Lower lobe of right lung (tissue), 2 donors: ENCODE results near the gene DUX4. TPM values are rescaled to one million over a fixed set of nuclear protein-coding genes. Genes with fewer than 3 reads are reported as not detected.
"Not testable (repeated sequence)": the region's sequence is repeated elsewhere in the genome, so short reads cannot be mapped to it uniquely, and the experiment has no call there.

Source experiments
- ATAC-seq, 2 donors: fragments of 200-7000 bp; cut with Tn5 transposase; one replicate each; pipeline ENCODE4 v1.9.1; 2020 to 2022; ENCODE audit warnings: mild to moderate bottlenecking in 2 of 2, moderate library complexity in 2 of 2
- DNase-seq: peaks from one replicate; pipeline ENCODE4 v3.0.0-alpha.2; 2020
- H3K27ac ChIP-seq: fragments of 200-600 bp; one replicate; pipeline ENCODE4 v1.8.0; 2022
- H3K27me3 ChIP-seq: fragments of 200-600 bp; one replicate; pipeline ENCODE4 v1.8.0; 2022; ENCODE audit warnings: low read depth
- H3K36me3 ChIP-seq: fragments of 200-600 bp; one replicate; pipeline ENCODE4 v1.8.0; 2022; ENCODE audit warnings: mild to moderate bottlenecking
- H3K4me1 ChIP-seq: fragments of 200-600 bp; one replicate; pipeline ENCODE4 v1.8.0; 2022
- H3K4me3 ChIP-seq: fragments of 200-600 bp; one replicate; pipeline ENCODE4 v1.8.0; 2022; ENCODE audit warnings: mild to moderate bottlenecking
- H3K9me3 ChIP-seq: fragments of 200-600 bp; one replicate; pipeline ENCODE4 v1.8.0; 2022
- intact Hi-C: fragments of 100-400 bp; cut with DNase I; formaldehyde crosslinking; loops from one replicate; pipeline ENCODE4 v1.11.0; 2022
- long read RNA-seq: library from polyadenylated mRNA; unstranded; transcript quantifications from one replicate; pipeline ENCODE4 v2.0.0, GENCODE V29; 2021
- total RNA-seq: library from RNA; stranded (reverse); fragmentation: NEBNext Ultra II Directional; extraction: Animal tissue kit (Norgen Biotek cat#: 25700); gene quantifications from one replicate; pipeline ENCODE4 v1.2.1, GENCODE V29; 2021
- donor health status: DM: no; HTN: yes; CAD: no; lungs with severe emphysema.

Gene DUX4
- total RNA-seq = not detected
- long read RNA-seq = 0 reads

DNA sequence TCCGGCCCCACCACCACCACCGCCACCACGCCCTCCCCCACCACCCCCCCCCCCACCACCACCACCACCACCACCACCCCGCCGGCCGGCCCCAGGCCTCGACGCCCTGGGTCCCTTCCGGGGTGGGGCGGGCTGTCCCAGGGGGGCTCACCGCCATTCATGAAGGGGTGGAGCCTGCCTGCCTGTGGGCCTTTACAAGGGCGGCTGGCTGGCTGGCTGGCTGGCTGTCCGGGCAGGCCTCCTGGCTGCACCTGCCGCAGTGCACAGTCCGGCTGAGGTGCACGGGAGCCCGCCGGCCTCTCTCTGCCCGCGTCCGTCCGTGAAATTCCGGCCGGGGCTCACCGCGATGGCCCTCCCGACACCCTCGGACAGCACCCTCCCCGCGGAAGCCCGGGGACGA, at the start of gene DUX4:
Gene DUX4, plus strand, starts transcription at position 347 of the 400 bp plus-strand sequence. Its CDS starts 0 bp downstream, at position 347.
- H3K4me3 ChIP-seq, H3K4me1 ChIP-seq, intact Hi-C loops, H3K36me3 ChIP-seq, H3K9me3 ChIP-seq, ATAC-seq, H3K27ac ChIP-seq, H3K27me3 ChIP-seq, DNase-seq: not testable (repeated sequence)

DNA sequence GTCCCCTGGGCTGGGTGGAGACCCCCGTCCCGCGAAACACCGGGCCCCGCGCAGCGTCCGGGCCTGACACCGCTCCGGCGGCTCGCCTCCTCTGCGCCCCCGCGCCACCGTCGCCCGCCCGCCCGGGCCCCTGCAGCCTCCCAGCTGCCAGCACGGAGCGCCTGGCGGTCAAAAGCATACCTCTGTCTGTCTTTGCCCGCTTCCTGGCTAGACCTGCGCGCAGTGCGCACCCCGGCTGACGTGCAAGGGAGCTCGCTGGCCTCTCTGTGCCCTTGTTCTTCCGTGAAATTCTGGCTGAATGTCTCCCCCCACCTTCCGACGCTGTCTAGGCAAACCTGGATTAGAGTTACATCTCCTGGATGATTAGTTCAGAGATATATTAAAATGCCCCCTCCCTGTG, 1.9 kb downstream of the DUX4 start:
- H3K4me1 ChIP-seq, H3K9me3 ChIP-seq, ATAC-seq, H3K4me3 ChIP-seq, H3K36me3 ChIP-seq, H3K27ac ChIP-seq, DNase-seq, intact Hi-C loops, H3K27me3 ChIP-seq: not testable (repeated sequence)

GRCh38 chr4:190177727-190178605, 4.4 kb downstream of the DUX4 start:
- ATAC-seq (peak; percentile 75 to 78), DNase-seq (peak; percentile 21)
- intact Hi-C loops, H3K4me1 ChIP-seq, H3K36me3 ChIP-seq, H3K27me3 ChIP-seq, H3K27ac ChIP-seq, H3K4me3 ChIP-seq, H3K9me3 ChIP-seq: not testable (repeated sequence)

DNA sequence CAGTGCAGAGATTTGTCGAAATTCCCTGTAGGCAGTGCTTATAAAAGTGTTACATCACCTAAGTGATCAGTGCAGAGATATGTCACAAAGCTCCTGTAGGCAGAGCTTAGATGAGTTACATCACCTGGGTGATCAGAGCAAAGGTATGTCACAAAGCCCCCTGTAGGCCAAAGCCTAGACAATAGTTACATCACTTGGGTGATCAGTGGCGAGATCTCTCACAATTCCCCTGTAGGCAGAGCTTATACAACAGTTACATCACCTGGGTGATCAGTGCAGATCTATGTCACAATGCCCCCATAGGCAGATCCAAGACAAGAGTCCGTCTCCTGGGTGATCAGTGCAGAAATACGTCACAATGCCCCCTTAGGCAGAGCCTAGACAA, 5.0 kb downstream of the DUX4 start:
- H3K9me3 ChIP-seq, H3K4me1 ChIP-seq, DNase-seq, intact Hi-C loops, H3K27me3 ChIP-seq, H3K27ac ChIP-seq, H3K36me3 ChIP-seq, H3K4me3 ChIP-seq: not testable (repeated sequence)
- ATAC-seq = peak; percentile 48 to 50

DNA sequence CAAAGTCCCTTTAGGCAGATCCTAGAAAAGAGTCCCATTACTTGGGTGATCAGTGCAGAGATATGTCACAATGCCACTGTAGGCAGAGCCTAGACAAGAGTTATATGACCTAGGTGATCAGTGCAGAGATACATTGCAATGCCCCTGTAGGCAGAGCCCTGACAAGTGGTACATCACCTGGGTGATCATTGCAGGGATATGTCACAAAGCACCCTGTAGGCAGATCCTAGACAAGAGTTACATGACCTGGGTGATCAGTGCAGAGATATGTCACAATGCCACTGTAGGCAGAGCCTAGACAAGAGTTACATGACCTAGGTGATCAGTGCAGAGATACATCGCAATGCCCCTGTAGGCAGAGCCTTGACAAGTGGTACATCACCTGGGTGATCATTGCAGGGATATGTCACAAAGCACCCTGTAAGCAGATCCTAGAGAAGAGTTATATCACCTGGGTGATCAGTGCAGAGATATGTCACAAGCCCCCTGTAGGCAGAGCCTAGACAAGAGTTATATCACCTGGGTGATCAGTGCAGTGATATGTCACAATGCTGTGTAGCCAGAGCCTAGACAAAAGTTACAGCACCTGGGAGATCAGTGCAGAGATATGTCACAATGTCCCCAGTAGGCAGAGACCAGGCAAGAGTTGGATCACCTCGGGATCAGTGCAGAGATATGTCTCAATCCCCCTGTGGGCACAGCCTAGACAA, 5.6 kb downstream of the DUX4 start:
- H3K4me3 ChIP-seq, DNase-seq, H3K27me3 ChIP-seq, H3K4me1 ChIP-seq, H3K36me3 ChIP-seq, intact Hi-C loops, H3K27ac ChIP-seq, H3K9me3 ChIP-seq: not testable (repeated sequence)
- peak; percentile 83 to 88 for ATAC-seq

GRCh38 chr4:190179740-190180094, 6.1 kb downstream of the DUX4 start:
- intact Hi-C loops = not testable (repeated sequence)

GRCh38 chr4:190180947-190181346, 7.4 kb downstream of the DUX4 start:
- H3K27ac ChIP-seq, H3K4me1 ChIP-seq, H3K4me3 ChIP-seq, H3K27me3 ChIP-seq, DNase-seq, H3K9me3 ChIP-seq, intact Hi-C loops, H3K36me3 ChIP-seq: not testable (repeated sequence)
- ATAC-seq = peak; percentile 31 to 35

More at GRCh38 chr4:190179740-190180094, 6.1 kb downstream of the DUX4 start:
- not testable (repeated sequence) for H3K36me3 ChIP-seq, H3K9me3 ChIP-seq, H3K4me3 ChIP-seq, DNase-seq, H3K4me1 ChIP-seq, H3K27me3 ChIP-seq, H3K27ac ChIP-seq
- peak; percentile 66 to 75 for ATAC-seq

- peak; percentile 9 for DNase-seq
- H3K36me3 ChIP-seq, H3K27ac ChIP-seq, H3K4me3 ChIP-seq, H3K9me3 ChIP-seq, H3K4me1 ChIP-seq, H3K27me3 ChIP-seq, intact Hi-C loops, ATAC-seq: not testable (repeated sequence)
Observed at GRCh38 chr4:190181481-190182100, 8.0 kb downstream of the DUX4 start.

- peak; percentile 45 for DNase-seq
- not testable (repeated sequence) for ATAC-seq
Observed at GRCh38 chr4:190203510-190203909, 29.9 kb downstream of the DUX4 start.

More at GRCh38 chr4:190203510-190203909, 29.9 kb downstream of the DUX4 start:
- H3K4me1 ChIP-seq, H3K27me3 ChIP-seq, H3K4me3 ChIP-seq, H3K9me3 ChIP-seq, H3K36me3 ChIP-seq, intact Hi-C loops, H3K27ac ChIP-seq: not testable (repeated sequence)

Other genes starting within 250 kb of the DUX4 start
- 39.7 TPM for gene FRG1, start 232.9 kb upstream of the DUX4 start, total RNA-seq
- gene FRG2, start 146.5 kb upstream of the DUX4 start, total RNA-seq = not detected
- gene DBET, start 109.3 kb upstream of the DUX4 start, total RNA-seq = not detected